GM12864 (cell line): Measurements from ENCODE around the gene HTRA1.

Source experiments
- DNase-seq: peaks from one replicate; pipeline ENCODE4 v3.0.0-alpha.2; 2011; ENCODE audit warnings: low read depth
- H3K4me3 ChIP-seq: 2 replicates; pipeline ENCODE4 v1.5.1; 2011; ENCODE audit warnings: mild to moderate bottlenecking, low read depth, low read length, control low read depth
- CTCF ChIP-seq: IDR thresholded peaks from 2 replicates; pipeline ENCODE4 v1.5.1; 2011; ENCODE audit warnings: low read depth, mild to moderate bottlenecking, moderate library complexity, low read length, control low read depth, inconsistent platforms; ENCODE audit errors: missing control alignments

The HTRA1 gene

DNA sequence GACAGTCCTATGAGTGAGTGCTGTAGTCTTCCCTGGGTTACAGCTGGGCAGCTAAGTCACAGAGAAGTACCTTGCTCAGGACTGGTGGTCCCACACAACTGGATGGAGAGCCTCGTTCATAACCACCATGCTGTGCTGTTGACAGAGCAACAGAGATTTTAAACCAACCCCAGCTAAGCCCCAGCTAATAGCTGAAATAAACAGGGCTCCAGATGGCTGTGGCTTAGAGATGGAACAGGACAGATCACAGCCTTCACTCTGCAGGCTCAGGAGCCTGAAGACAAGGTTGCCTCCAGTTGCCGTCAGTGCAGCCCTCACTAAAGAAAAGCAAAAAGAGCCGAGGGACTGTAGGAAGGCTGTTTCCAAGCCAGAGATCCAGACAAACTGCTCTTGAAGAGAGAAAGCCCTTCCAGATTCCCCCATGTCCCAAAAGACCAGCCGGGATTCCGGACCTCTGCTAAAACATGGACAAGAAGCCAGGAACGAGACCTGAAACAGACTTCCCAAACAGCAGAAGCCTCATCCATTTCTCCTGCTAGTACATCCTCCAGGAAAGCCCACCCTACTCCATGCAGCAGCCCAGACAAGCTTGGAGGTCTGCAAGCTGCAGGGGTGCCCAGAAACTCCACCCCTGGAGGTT, 4.2 kb downstream of the HTRA1 start:
- no peak overlapping the region for H3K4me3 ChIP-seq
- DNase-seq = no peak
- no peak for TF ChIP-seq CTCF

DNA sequence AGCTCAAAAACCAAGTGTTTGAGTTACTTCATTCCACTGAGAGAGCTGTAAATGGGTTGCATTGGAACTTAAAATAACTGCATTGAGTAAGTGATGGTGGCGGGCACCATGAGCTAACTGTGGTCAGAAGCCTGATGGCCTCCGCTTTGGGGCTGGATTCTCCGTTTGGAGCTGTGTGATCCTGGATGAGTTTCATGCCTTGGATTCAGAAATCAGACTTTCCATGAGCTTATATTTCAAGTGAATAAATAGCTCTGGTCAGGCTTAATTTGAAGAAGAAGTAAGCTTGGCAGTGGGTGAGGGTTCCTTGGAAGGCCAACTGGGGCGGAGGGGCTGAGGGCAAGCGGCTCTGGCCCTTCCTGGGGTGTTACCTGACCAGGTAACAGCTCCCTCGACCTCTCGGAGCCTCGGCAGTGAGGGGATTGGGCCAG, 5.6 kb downstream of the HTRA1 start:
- H3K4me3 ChIP-seq = no peak overlapping the region
- no peak for TF ChIP-seq CTCF
- no peak for DNase-seq

DNA sequence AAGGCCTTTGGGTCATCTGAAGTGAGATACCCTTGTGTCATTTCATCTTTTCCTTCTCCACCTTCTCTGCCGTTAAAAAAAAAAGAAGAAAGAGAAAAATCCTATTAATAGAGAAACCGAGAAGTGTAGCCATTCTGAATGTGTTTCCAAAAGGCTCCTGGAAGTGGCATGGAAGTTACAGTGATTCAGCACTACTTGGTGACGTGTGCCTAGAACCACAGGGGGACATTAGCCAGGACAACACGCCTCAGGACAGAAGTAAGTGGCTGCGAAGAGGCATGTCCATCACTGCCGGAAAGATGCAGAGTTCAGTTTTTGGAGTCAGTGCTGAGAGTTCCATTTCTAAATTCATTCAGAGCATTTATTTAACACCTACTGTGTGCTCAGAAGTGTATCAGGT, 6.3 kb downstream of the HTRA1 start:
- H3K4me3 ChIP-seq = no peak overlapping the region
- DNase-seq = no peak
- no peak for TF ChIP-seq CTCF

GRCh38 chr10:122468307-122468925, 7.1 kb downstream of the HTRA1 start:
- DNase-seq = no peak
- H3K4me3 ChIP-seq = no peak overlapping the region
- TF ChIP-seq CTCF = no peak

- no peak for TF ChIP-seq CTCF
- no peak for DNase-seq
These were observed 7.8 kb downstream of the HTRA1 start for GRCh38 chr10:122468926-122469781.

DNA sequence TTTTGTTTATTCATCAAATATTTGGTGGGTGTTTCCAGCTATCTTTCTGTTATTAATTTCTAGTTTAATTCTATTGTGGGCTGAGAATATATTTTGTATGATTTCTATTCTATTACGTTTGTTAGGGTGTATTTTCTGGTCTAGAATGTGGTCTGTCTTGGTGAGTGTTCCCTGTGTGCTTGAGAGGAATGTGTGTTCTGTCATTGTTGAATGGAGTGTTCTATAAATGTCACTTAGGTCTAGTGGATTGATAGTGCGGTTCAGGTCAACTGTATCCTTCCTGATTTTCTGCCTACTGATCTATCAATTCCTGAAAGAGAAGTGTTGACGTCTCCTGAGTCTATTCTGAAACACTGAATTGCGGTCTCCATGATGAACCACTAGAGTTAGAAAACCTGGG, 8.5 kb downstream of the HTRA1 start:
- DNase-seq = no peak
- TF ChIP-seq CTCF = no peak
- no peak overlapping the region for H3K4me3 ChIP-seq

More at GRCh38 chr10:122468926-122469781, 7.8 kb downstream of the HTRA1 start:
- H3K4me3 ChIP-seq = no peak overlapping the region
